ENCODE measurements around the gene DYNLT4. TPM values are rescaled to one million over a fixed set of nuclear protein-coding genes. Genes with fewer than 3 reads are reported as not detected.

The DYNLT4 gene
- total and polyA plus RNA-seq, 2 of the 13 experiments (the other 11 are each of a cell fraction or from before 2014, with no cell fraction given): 0.77 TPM; not detected in 1

DNA sequence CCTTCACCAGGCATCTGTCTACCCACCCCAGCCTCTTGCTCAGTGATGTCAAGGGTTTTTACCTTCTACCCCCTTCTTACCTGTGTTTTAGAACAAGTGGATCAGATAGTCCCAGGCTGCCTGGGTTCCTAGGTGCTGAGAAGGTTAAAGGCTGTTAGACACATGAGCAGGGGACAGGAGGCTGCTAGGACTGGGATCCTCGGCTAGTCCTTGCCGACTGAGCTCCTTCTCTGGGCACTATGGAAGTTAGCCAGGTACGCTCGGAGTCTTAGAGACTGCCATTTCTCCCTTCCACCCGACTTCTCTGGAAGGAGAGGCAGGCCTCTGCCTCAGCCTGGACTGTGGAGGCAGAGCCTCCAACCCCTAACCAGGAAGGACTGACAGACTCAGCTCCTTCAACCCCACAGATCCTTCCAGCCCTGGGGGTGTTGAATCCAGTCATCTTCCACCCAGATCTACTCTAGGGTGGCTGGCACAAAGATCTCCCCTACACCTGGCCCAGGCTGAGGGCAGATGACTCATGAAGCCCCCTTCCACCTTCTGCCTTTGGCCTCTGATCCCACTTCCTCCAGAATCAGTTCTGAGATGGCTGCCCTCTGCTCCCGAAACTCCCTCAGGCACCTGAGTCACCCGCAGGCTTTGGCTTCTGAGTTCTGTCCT lies at the start of gene DYNLT4 (continued):
- 0 out of 2 replicates have a peak, but pooled peaks have one; percentile 19 for TF ChIP-seq ZBTB7B (CRISPR knock-in tag; IDR thresholded peaks at IDR 0.05)
- TF ChIP-seq MTA1 (CRISPR knock-in tag; IDR thresholded peaks at IDR 0.05; ENCODE audit: borderline replicate concordance): no peak
- TF ChIP-seq, protein P1, sequence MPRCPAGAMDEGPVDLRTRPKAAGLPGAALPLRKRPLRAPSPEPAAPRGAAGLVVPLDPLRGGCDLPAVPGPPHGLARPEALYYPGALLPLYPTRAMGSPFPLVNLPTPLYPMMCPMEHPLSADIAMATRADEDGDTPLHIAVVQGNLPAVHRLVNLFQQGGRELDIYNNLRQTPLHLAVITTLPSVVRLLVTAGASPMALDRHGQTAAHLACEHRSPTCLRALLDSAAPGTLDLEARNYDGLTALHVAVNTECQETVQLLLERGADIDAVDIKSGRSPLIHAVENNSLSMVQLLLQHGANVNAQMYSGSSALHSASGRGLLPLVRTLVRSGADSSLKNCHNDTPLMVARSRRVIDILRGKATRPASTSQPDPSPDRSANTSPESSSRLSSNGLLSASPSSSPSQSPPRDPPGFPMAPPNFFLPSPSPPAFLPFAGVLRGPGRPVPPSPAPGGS (CRISPR knock-in tag; IDR thresholded peaks at IDR 0.05): no peak
- TF ChIP-seq ZKSCAN8 (CRISPR knock-in tag; IDR thresholded peaks at IDR 0.05; ENCODE audit: borderline replicate concordance): 0 out of 2 replicates have a peak, but pooled peaks have one; percentile 1
- no peak for TF ChIP-seq TCF7 (IDR thresholded peaks at IDR 0.05; ENCODE audit: low read depth)
- TF ChIP-seq TBX3 (IDR thresholded peaks at IDR 0.05; ENCODE audit: borderline replicate concordance): no peak
- TF ChIP-seq ZNF335 (CRISPR knock-in tag; IDR thresholded peaks at IDR 0.05): no peak; the same call in 1 of the 2 replicates
- TF ChIP-seq, protein P2, sequence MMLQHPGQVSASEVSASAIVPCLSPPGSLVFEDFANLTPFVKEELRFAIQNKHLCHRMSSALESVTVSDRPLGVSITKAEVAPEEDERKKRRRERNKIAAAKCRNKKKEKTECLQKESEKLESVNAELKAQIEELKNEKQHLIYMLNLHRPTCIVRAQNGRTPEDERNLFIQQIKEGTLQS (CRISPR knock-in tag; IDR thresholded peaks at IDR 0.05): peak; percentile 4; the same call in 1 of the 2 replicates
- no peak; the same call in 1 of the 2 replicates for TF ChIP-seq RXRB (CRISPR knock-in tag; IDR thresholded peaks at IDR 0.05; ENCODE audit: borderline replicate concordance)
- peak; percentile 8 for TF ChIP-seq ASH2L (IDR thresholded peaks at IDR 0.05; ENCODE audit: insufficient read length, low read depth, low read length)
- TF ChIP-seq, protein P3, sequence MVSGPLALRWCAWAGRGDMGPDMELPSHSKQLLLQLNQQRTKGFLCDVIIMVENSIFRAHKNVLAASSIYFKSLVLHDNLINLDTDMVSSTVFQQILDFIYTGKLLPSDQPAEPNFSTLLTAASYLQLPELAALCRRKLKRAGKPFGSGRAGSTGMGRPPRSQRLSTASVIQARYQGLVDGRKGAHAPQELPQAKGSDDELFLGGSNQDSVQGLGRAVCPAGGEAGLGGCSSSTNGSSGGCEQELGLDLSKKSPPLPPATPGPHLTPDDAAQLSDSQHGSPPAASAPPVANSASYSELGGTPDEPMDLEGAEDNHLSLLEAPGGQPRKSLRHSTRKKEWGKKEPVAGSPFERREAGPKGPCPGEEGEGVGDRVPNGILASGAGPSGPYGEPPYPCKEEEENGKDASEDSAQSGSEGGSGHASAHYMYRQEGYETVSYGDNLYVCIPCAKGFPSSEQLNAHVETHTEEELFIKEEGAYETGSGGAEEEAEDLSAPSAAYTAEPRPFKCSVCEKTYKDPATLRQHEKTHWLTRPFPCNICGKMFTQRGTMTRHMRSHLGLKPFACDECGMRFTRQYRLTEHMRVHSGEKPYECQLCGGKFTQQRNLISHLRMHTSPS (CRISPR knock-in tag; IDR thresholded peaks at IDR 0.05; ENCODE audit: low read depth): 0 out of 2 replicates have a peak, but pooled peaks have one; percentile 29
- TF ChIP-seq, protein P4, sequence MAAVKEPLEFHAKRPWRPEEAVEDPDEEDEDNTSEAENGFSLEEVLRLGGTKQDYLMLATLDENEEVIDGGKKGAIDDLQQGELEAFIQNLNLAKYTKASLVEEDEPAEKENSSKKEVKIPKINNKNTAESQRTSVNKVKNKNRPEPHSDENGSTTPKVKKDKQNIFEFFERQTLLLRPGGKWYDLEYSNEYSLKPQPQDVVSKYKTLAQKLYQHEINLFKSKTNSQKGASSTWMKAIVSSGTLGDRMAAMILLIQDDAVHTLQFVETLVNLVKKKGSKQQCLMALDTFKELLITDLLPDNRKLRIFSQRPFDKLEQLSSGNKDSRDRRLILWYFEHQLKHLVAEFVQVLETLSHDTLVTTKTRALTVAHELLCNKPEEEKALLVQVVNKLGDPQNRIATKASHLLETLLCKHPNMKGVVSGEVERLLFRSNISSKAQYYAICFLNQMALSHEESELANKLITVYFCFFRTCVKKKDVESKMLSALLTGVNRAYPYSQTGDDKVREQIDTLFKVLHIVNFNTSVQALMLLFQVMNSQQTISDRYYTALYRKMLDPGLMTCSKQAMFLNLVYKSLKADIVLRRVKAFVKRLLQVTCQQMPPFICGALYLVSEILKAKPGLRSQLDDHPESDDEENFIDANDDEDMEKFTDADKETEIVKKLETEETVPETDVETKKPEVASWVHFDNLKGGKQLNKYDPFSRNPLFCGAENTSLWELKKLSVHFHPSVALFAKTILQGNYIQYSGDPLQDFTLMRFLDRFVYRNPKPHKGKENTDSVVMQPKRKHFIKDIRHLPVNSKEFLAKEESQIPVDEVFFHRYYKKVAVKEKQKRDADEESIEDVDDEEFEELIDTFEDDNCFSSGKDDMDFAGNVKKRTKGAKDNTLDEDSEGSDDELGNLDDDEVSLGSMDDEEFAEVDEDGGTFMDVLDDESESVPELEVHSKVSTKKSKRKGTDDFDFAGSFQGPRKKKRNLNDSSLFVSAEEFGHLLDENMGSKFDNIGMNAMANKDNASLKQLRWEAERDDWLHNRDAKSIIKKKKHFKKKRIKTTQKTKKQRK (IDR thresholded peaks at IDR 0.05; ENCODE audit: low read length): no peak
- 0 out of 2 replicates have a peak, but pooled peaks have one; percentile 69 for TF ChIP-seq ZNF768 (CRISPR knock-in tag; IDR thresholded peaks at IDR 0.05)
- TF ChIP-seq ZNF225 (CRISPR knock-in tag; IDR thresholded peaks at IDR 0.05): no peak
- TF ChIP-seq NONO (IDR thresholded peaks at IDR 0.05): no peak
- TF ChIP-seq NONO (CRISPR knock-in tag; conservative IDR thresholded peaks at IDR 0.05): no peak
- peak in 1 of 2 experiments; percentile 79; a peak in 1 of 4 replicates for TF ChIP-seq POLR2A (IDR thresholded peaks at IDR 0.05; ENCODE audit: insufficient read depth in 1 of 2, low read depth in 2 of 2, low read length in 2 of 2)
- TF ChIP-seq, protein P5, sequence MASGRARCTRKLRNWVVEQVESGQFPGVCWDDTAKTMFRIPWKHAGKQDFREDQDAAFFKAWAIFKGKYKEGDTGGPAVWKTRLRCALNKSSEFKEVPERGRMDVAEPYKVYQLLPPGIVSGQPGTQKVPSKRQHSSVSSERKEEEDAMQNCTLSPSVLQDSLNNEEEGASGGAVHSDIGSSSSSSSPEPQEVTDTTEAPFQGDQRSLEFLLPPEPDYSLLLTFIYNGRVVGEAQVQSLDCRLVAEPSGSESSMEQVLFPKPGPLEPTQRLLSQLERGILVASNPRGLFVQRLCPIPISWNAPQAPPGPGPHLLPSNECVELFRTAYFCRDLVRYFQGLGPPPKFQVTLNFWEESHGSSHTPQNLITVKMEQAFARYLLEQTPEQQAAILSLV (CRISPR knock-in tag; IDR thresholded peaks at IDR 0.05; ENCODE audit: borderline replicate concordance): 0 out of 2 replicates have a peak, but pooled peaks have one; percentile 11
- TF ChIP-seq ZNF562 (CRISPR knock-in tag; IDR thresholded peaks at IDR 0.05; ENCODE audit: borderline replicate concordance): no peak
- no peak for TF ChIP-seq NR3C1 (CRISPR knock-in tag; IDR thresholded peaks at IDR 0.05)
- TF ChIP-seq MED13 (CRISPR knock-in tag; IDR thresholded peaks at IDR 0.05): 0 out of 2 replicates have a peak, but pooled peaks have one; percentile 10
